Retina (tissue), 1 donor: ENCODE data around the gene KDM8.

Experiments used
- DNase-seq: peaks from one replicate; pipeline ENCODE4 v3.0.0-alpha.2; 2016

Gene KDM8

GRCh38 chr16:27203507-27204311 is at the start of gene KDM8:
Gene KDM8, plus strand, starts transcription at chr16:27203526. Its CDS starts 6,598 bp downstream, at chr16:27210124.
- peak; percentile 100 for DNase-seq

- DNase-seq, result peak; percentile 73
Observed at GRCh38 chr16:27154705-27155521, 48.4 kb upstream of the KDM8 start.

GRCh38 chr16:27156579-27156978 is 46.7 kb upstream of the KDM8 start:
- DNase-seq, result no peak

- no peak for DNase-seq
Observed at GRCh38 chr16:27161398-27161797, 41.9 kb upstream of the KDM8 start.

- DNase-seq, result no peak
Observed at GRCh38 chr16:27164352-27164751, 39.0 kb upstream of the KDM8 start.

- DNase-seq, result no peak
Observed at GRCh38 chr16:27165576-27165975, 37.8 kb upstream of the KDM8 start.

GRCh38 chr16:27168790-27169189 is 34.5 kb upstream of the KDM8 start:
- no peak for DNase-seq

GRCh38 chr16:27169511-27170071 is 33.7 kb upstream of the KDM8 start:
- DNase-seq, result no peak

GRCh38 chr16:27171584-27171983 is 31.7 kb upstream of the KDM8 start:
- no peak for DNase-seq

- no peak for DNase-seq
Observed at GRCh38 chr16:27174007-27174406, 29.3 kb upstream of the KDM8 start.

- DNase-seq, result no peak
Observed at GRCh38 chr16:27174798-27175197, 28.5 kb upstream of the KDM8 start.

- DNase-seq, result no peak
Observed at GRCh38 chr16:27175888-27176287, 27.4 kb upstream of the KDM8 start.

- DNase-seq, result no peak
Observed at GRCh38 chr16:27177031-27177774, 26.1 kb upstream of the KDM8 start.

GRCh38 chr16:27179500-27180072 is 23.7 kb upstream of the KDM8 start:
- peak; percentile 71 for DNase-seq

GRCh38 chr16:27181019-27181790 is 22.1 kb upstream of the KDM8 start:
- DNase-seq, result no peak

GRCh38 chr16:27182906-27183405 is 20.4 kb upstream of the KDM8 start:
- DNase-seq, result no peak

- no peak for DNase-seq
Observed at GRCh38 chr16:27185776-27186130, 17.6 kb upstream of the KDM8 start.

GRCh38 chr16:27188633-27189032 is 14.7 kb upstream of the KDM8 start:
- DNase-seq, result no peak

- DNase-seq, result no peak
Observed at GRCh38 chr16:27189335-27189972, 13.9 kb upstream of the KDM8 start.

- DNase-seq, result no peak
Observed at GRCh38 chr16:27190316-27190871, 12.9 kb upstream of the KDM8 start.
